T-helper 2 cell treated with Interferon-gamma antibody and Interleukin-4, amounts not matched to agents 5 μg/mL and 100 μg/mL, for 36 hours (primary cell): ENCODE data around the gene DDX28.
"Not testable (repeated sequence)": the region's sequence is repeated elsewhere in the genome, so short reads cannot be mapped to it uniquely, and the experiment has no call there.

Experiments
- DNase-seq: peaks from one replicate; pipeline ENCODE4 v3.0.0; 2021; ENCODE audit warnings: low spot score
- H3K27ac Mint-ChIP-seq: one replicate; pipeline ENCODE4 v1.8.0; 2021; ENCODE audit warnings: mild to moderate bottlenecking, mixed read lengths
- H3K27me3 Mint-ChIP-seq: one replicate; pipeline ENCODE4 v1.8.0; 2021; ENCODE audit warnings: low read depth, mixed read lengths
- H3K36me3 Mint-ChIP-seq: one replicate; pipeline ENCODE4 v1.8.0; 2021; ENCODE audit warnings: low read depth, mixed read lengths
- H3K4me1 Mint-ChIP-seq: one replicate; pipeline ENCODE4 v1.8.0; 2021; ENCODE audit warnings: low read depth, mixed read lengths
- H3K4me3 Mint-ChIP-seq: one replicate; pipeline ENCODE4 v1.8.0; 2022; ENCODE audit warnings: mild to moderate bottlenecking, moderate library complexity, mixed read lengths
- H3K9me3 Mint-ChIP-seq: one replicate; pipeline ENCODE4 v1.8.0; 2021; ENCODE audit warnings: mixed read lengths

DDX28 gene

DNA sequence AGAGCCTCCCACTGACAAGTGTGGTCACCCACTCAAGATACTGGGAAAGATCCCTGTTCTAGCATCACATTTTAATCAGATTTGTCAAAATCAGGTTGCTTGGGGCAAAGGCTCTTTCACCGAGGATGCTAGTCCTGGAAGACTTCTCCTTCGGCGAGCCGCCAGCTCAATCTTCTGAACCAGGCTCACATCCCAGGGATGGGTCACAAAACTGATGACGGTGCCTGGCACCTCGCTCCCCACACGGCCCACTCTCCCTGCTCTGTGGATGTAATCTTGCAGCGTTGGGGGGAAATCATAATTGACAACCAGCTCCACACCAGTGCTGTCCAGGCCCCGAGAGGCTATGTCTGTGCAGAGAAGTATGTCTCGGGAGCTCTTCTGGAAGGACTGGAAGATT lies 1.5 kb downstream of the DDX28 start:
- Mint-ChIP-seq H3K27ac (peak overlapping the region; percentile 36), H3K4me1 (peaks cover 13% of the 10 kb centered on the region), H3K9me3 (no peaks in the 10 kb centered on the region), H3K27me3 (no peaks in the 10 kb centered on the region), H3K4me3 (peak overlapping the region; percentile 100), H3K36me3 (peaks cover 10% of the 10 kb centered on the region)
- DNase-seq = no peak

DNA sequence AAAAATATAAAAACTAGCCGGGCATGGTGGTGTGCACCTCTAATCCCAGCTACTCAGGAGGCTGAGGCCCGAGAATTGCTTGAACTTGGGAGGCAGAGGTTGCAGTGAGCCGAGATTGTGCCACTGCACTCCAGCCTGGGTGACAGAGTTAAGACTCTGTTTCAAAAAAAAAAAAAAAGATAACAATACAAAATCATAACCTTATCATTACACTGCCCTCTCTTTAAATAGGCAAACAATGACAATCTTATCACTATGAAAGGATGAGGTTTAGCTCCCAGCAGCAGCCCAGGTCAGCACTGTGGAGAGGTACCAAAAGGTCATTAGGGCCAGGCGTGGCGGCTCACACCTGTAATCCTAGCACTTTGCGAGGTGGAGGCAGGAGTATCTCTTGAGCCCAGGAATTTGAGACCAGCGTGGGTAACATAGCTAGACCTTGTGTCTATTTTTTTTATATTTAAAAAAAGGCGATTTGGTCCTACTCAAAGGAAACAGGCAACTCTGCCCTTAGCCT lies 3.8 kb downstream of the DDX28 start:
- H3K27me3 Mint-ChIP-seq = no peaks in the 10 kb centered on the region
- no peak for DNase-seq
- no peak overlapping the region for H3K27ac Mint-ChIP-seq
- peaks cover 10% of the 10 kb centered on the region for H3K36me3 Mint-ChIP-seq
- H3K4me3 Mint-ChIP-seq = no peak overlapping the region
- H3K9me3 Mint-ChIP-seq = no peaks in the 10 kb centered on the region
- H3K4me1 Mint-ChIP-seq = peaks cover 13% of the 10 kb centered on the region

DNA sequence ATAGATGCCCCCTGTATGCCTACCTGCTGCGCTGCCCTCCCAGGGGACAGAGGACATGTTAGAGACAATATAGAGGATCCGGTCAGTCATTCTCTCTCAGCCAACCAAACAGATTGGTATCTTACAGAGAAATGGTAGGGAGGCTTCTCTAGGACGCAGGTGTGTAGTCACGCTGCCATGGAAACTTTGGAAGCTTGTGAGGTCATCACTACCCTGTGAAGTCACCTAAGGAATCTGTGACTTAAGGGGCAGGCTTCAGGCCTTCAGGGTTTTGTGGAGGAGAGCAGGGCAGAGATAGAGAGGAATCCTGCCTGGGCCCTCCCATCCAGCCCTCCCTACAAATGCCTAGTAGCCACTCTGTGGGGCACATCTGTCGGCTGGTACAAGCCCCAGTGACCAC lies 7.4 kb downstream of the DDX28 start, which contains the start of gene DPEP2NB:
Gene DPEP2NB, minus strand, starts transcription at position 231 of the 400 bp plus-strand sequence. Its CDS starts 141 bp downstream, at position 90.
- no peak within 1 kb of the TSS for H3K27ac Mint-ChIP-seq

DNA sequence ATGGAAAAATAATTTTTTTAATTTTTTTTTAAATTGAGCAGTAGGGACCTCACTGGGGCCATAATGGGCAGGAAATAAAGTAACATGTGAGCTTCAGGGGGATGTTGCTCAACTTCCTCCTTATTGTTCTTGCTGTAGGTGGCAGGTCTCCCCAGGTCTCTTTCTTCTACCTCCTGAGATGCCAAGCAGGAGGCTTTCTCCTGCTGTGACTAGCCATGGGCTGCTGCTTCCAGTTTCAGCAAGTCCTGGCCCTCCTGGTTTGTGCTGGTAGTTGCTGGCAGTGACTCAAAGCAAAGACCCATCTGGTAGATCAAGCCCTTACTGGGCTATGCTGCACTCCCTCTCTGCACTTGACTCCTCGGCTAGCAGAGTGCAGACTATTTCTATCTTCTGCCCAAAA lies 9.6 kb downstream of the DDX28 start:
- H3K27me3 Mint-ChIP-seq = no peaks in the 10 kb centered on the region
- no peak for DNase-seq
- peaks cover 5% of the 10 kb centered on the region for H3K4me1 Mint-ChIP-seq
- no peak overlapping the region for H3K4me3 Mint-ChIP-seq
- H3K9me3 Mint-ChIP-seq = no peaks in the 10 kb centered on the region
- H3K36me3 Mint-ChIP-seq = no peaks in the 10 kb centered on the region
- no peak overlapping the region for H3K27ac Mint-ChIP-seq

More for the DNA sequence above, 7.4 kb downstream of the DDX28 start, which contains the start of gene DPEP2NB:
- Mint-ChIP-seq H3K4me3 (no peak within 1 kb of the TSS), H3K36me3 (peaks cover 4% of the 10 kb centered on the region), H3K4me1 (peaks cover 2% of the 10 kb centered on the region), H3K27me3 (no peaks in the 10 kb centered on the region), H3K9me3 (no peaks in the 10 kb centered on the region)
- no peak for DNase-seq

DNA sequence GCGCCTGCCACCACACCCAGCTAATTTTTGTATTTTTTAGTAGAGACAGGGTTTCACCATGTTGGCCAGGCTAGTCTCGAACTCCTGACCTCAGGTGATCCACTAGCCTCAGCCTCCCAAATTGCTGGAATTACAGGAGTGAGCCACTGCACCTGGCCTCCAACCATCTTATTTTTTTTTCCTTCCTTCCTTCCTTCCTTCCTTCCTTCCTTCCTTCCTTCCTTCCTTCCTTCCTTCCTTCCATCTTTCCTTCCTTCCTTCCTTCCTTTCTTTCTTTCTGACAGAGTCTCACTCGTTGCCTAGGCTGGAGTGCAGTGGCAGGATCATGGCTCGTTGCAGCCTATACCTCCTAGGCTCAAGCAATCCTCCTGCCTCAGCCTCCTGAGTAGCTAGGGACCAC lies 13.2 kb downstream of the DDX28 start:
- not testable (repeated sequence) for H3K27ac Mint-ChIP-seq, DNase-seq, H3K4me3 Mint-ChIP-seq, H3K9me3 Mint-ChIP-seq, H3K27me3 Mint-ChIP-seq, H3K36me3 Mint-ChIP-seq
- peaks cover 16% of the 10 kb centered on the region for H3K4me1 Mint-ChIP-seq

DNA sequence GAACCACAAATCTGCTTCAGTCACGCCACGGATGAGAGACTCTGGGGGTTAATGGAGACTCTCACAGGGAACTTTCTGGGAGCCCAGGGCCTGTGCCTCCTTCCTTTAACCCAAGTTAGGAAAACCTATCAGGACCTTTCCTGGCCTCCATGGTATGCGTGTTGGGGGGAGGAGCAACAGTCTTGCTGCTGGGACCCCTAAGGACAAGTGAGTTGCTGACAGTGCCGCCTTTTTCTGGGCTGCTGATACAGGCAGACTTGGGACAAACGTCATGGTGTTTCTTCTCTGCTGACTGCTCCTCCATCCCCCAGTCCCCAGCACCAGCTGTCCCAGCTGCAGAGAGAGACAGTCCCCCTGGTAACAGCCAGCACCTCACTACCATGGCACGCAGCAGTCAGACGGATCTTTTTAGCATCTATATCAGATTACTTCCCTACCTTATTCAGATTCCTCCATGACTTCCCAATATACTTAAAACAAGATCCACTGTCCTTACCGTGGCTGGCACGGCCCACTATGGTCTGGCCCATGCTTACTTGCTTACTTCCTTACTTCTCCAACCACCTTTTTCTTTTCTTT lies 13.8 kb downstream of the DDX28 start:
- no peak overlapping the region for H3K27ac Mint-ChIP-seq
- no peaks in the 10 kb centered on the region for H3K27me3 Mint-ChIP-seq
- H3K4me3 Mint-ChIP-seq = no peak overlapping the region
- peaks cover 16% of the 10 kb centered on the region for H3K4me1 Mint-ChIP-seq
- H3K36me3 Mint-ChIP-seq = no peaks in the 10 kb centered on the region
- no peaks in the 10 kb centered on the region for H3K9me3 Mint-ChIP-seq
- DNase-seq = no peak

DNA sequence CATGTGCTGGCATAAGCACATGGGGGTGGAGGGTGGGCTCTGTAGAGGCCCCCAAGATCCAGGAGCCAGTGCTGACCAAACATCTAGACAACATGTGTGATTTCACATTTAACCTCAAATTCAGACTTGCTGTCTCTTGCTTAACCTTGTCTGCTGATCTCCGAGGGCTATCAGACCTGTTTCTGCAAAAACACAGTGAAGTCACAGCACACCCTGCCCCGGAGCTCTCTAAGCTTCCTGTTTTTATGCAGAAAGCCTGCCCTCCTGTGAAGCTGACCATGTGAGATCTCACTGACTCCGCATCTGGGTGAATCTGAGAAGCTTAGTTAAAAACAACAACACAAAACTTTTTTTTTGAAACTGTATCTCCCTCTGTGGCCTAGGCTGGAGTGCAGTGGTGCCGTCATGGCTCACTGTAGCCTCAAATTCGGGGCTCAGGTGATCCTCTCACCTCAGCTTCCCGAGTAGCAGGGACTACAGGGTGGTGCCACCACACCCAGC lies 17.2 kb downstream of the DDX28 start:
- Mint-ChIP-seq H3K4me1 (peaks cover 18% of the 10 kb centered on the region), H3K4me3 (peak overlapping the region; percentile 24), H3K9me3 (no peaks in the 10 kb centered on the region), H3K27ac (peak overlapping the region; percentile 94), H3K36me3 (no peaks in the 10 kb centered on the region), H3K27me3 (no peaks in the 10 kb centered on the region)
- DNase-seq = no peak

DNA sequence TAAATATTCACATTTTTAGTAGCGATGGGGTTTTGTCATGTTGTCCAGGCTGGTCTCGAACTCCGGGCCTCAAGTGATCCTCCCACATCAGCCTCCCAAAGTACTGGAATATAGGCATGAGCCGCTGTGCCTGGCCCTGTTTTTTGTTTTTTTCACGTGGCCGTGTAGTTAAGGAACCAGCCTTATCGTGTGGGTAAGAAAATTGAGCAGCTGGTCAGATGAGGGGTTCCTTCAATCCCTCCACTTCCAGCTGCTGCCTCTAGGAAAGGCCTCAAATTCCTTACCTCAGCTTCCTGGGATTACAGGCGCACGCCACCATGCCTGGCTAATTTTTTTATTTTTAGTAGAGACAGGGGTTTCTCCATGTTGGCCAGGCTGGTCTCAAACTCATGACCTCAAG lies 17.8 kb downstream of the DDX28 start:
- peaks cover 21% of the 10 kb centered on the region for H3K4me1 Mint-ChIP-seq
- no peak for DNase-seq
- no peaks in the 10 kb centered on the region for H3K36me3 Mint-ChIP-seq
- H3K4me3 Mint-ChIP-seq = peak overlapping the region; percentile 24
- peak overlapping the region; percentile 94 for H3K27ac Mint-ChIP-seq
- no peaks in the 10 kb centered on the region for H3K27me3 Mint-ChIP-seq
- H3K9me3 Mint-ChIP-seq = no peaks in the 10 kb centered on the region

DNA sequence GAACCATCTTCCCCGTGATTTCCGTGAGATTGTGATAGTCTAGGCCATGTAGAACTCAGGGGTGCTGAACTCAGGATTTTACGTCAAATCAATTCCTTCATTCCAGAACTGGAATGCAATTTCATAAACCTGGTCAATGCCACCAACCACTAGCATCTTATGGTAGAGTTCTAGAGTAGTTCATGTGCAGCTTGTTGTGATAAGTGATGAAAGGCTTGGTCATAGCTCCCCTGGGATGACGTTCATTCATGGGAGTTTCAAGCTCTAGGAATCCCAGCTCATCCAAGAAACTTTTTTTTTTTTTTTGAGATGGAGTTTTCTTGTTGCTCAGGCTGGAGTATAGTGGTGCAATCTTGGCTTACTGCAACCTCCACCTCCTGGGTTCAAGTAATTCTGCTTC lies 20.0 kb downstream of the DDX28 start:
- Mint-ChIP-seq H3K36me3 (peaks cover 4% of the 10 kb centered on the region), H3K4me3 (no peak overlapping the region), H3K9me3 (no peaks in the 10 kb centered on the region), H3K27ac (no peak overlapping the region), H3K27me3 (no peaks in the 10 kb centered on the region), H3K4me1 (peaks cover 35% of the 10 kb centered on the region)
- DNase-seq = no peak

DNA sequence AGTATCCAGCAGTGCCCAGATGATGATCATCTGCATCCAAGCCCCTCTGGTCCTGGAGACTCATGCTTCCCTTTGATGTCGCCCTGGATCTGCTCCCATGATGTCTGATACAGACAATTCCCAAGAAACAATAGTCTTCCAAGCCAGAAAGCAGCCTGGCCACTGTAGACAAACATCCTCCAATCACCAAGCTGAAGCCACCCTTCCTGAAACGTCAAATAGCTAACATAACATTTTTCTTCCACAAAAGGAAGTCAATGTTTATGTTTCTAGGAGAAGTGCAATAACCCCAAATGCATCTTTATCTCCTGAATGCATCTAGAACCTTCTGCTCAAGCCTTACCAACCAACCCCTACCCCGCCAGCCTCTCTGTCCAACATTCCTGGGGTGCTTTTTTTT lies 22.6 kb downstream of the DDX28 start:
- peak overlapping the region; percentile 87 for H3K4me3 Mint-ChIP-seq
- DNase-seq = no peak
- H3K9me3 Mint-ChIP-seq = no peaks in the 10 kb centered on the region
- peaks cover 4% of the 10 kb centered on the region for H3K36me3 Mint-ChIP-seq
- peak overlapping the region; percentile 85 for H3K27ac Mint-ChIP-seq
- no peaks in the 10 kb centered on the region for H3K27me3 Mint-ChIP-seq
- peaks cover 30% of the 10 kb centered on the region for H3K4me1 Mint-ChIP-seq

DNA sequence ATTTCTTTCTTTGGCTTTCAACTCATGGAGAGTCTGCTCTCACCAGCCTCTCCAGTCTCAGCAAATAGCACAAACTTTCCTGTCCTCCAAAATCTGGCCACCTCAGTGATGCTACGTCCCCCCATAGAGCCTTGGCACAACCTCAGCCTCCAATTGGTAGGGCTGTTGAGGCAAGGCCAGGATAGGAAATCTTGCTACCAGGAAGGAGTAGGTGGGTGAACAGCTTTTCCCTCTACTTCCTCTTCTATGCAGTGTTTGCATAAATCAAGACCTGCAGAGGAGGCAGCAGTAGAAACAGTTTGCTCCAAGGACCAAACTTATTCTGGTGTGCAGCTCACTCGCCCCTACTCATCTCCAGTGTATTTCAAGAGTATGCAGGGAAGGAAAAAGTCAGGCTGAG lies 23.0 kb downstream of the DDX28 start:
- DNase-seq = no peak
- no peaks in the 10 kb centered on the region for H3K9me3 Mint-ChIP-seq
- peaks cover 4% of the 10 kb centered on the region for H3K36me3 Mint-ChIP-seq
- peak overlapping the region; percentile 85 for H3K27ac Mint-ChIP-seq
- peak overlapping the region; percentile 87 for H3K4me3 Mint-ChIP-seq
- H3K27me3 Mint-ChIP-seq = no peaks in the 10 kb centered on the region
- H3K4me1 Mint-ChIP-seq = peaks cover 33% of the 10 kb centered on the region

DNA sequence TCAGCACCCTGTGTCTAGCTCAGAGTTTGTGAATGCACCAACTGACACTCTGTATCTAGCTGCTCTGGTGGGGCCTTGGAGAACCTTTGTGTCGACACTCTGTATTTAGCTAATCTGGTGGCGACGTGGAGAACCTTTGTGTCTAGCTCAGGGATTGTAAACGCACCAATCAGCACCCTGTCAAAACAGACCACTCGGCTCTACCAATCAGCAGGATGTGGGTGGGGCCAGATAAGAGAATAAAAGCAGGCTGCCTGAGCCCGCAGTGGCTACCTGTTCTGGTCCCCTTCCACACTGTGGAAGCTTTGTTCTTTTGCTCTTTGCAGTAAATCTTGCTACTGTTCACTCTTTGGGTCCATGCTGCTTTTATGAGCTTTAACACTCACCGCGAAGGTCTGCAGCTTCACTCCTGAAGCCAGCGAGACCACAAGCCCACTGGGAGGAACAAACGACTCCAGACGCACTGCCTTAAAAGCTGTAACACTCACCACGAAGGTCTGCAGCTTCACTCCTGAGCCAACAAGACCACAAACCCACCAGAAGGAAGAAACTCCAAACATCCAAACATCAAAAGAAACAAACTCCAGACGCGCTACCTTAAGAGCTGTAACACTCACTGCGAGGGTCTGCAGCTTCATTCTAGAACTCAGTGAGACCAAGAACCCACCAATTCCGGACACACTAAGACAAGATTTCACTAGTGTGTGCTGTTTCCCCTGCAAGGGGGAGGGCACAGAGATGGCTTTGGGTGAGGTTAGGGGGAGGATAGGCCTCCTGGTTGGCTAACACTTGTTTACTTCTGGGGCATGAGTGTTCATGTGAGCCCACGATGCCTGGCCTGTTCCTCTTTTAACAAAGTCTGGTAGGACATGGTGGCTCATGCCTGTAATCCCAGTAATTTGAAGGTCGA lies 24.0 kb downstream of the DDX28 start, which contains the start of gene DPEP2:
Gene DPEP2, minus strand, starts transcription at position 706 of the 910 bp plus-strand sequence. CDS start 6,272 bp downstream, outside the sequence.
- peak within 1 kb of the TSS; percentile 85 for H3K27ac Mint-ChIP-seq
- H3K36me3 Mint-ChIP-seq, H3K27me3 Mint-ChIP-seq, H3K9me3 Mint-ChIP-seq: not testable (repeated sequence)
- peak within 1 kb of the TSS; percentile 87 for H3K4me3 Mint-ChIP-seq
- peaks cover 37% of the 10 kb centered on the region for H3K4me1 Mint-ChIP-seq
- peak; percentile 31 for DNase-seq

DNA sequence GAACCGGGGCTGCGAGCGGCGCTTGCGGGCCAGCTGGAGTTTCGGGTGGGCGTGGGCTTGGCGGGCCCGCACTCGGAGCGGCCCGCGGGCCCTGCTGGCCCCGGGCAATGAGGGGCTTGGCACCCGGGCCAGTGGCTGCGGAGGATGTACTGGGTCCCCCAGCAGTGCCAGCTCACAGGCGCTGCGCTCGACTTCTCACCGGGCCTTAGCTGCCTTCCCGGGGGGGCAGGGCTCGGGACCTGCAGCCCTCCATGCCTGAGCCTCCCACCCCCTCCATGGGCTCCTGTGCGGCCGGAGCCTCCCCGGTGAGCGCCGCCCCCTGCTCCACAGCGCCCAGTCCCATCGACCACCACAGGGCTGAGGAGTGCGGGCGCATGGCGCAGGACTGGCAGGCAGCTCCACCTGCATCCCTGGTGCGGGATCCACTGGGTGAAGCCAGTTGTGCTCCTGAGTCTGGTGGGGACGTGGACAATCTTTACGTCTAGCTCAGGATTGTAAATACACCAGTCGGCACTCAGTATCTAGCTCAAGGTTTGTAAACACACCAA lies 24.7 kb downstream of the DDX28 start:
- not testable (repeated sequence) for H3K36me3 Mint-ChIP-seq, H3K27me3 Mint-ChIP-seq, H3K4me3 Mint-ChIP-seq, H3K27ac Mint-ChIP-seq, DNase-seq, H3K9me3 Mint-ChIP-seq
- H3K4me1 Mint-ChIP-seq = peaks cover 43% of the 10 kb centered on the region

DNA sequence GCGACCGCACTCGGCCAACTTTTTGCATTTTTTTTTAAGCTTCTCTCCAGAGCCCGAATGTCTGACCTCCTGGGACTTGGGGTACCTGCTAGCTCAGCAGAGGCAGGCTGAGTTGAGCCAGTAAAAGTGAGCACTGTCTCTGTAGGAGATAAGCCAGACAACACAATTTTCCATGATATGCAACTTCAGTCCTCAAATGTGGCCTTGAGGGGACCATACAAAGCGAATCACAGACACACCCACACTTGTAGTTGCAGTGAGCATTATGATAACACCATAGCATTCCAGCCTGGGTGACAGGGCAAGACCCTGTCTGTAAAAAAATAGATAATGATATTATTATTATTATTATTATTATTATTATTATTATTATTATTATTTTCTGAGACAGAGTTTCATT lies 26.4 kb downstream of the DDX28 start:
- peaks cover 46% of the 10 kb centered on the region for H3K4me1 Mint-ChIP-seq
- peaks cover 4% of the 10 kb centered on the region for H3K36me3 Mint-ChIP-seq
- peak overlapping the region; percentile 46 for H3K27ac Mint-ChIP-seq
- no peaks in the 10 kb centered on the region for H3K9me3 Mint-ChIP-seq
- no peak overlapping the region for H3K4me3 Mint-ChIP-seq
- H3K27me3 Mint-ChIP-seq = no peaks in the 10 kb centered on the region
- DNase-seq = no peak
